Adrenal gland (tissue), 5 donors: ENCODE results near the gene DARS1.

Experiments
- POLR2A ChIP-seq, 2 donors: fragments of 450-650 bp; IDR thresholded peaks; one replicate each; pipeline ENCODE4 v1.6.1; 2017; ENCODE audit warnings: antibody characterized with exemption in 2 of 2, mild to moderate bottlenecking in 2 of 2, moderate library complexity in 1 of 2
- TF ChIP-seq, protein P1 (sequence below), 6 experiments: fragments of 450-650 bp in 4 of 6; fragments of 200-600 bp in 2 of 6; sonication (generic) in 1 of 6; IDR thresholded peaks; 1 replicate in 5 of 6; 2 replicates in 1 of 6; pipeline versions ENCODE4 v1.5.1 to v1.8.0; 2016 to 2021; ENCODE audit warnings: antibody characterized with exemption in 6 of 6, mild to moderate bottlenecking in 2 of 6, moderate library complexity in 1 of 6
- donor health status: DM: no; HTN: no; CAD: no.

- TF ChIP-seq, protein P1, sequence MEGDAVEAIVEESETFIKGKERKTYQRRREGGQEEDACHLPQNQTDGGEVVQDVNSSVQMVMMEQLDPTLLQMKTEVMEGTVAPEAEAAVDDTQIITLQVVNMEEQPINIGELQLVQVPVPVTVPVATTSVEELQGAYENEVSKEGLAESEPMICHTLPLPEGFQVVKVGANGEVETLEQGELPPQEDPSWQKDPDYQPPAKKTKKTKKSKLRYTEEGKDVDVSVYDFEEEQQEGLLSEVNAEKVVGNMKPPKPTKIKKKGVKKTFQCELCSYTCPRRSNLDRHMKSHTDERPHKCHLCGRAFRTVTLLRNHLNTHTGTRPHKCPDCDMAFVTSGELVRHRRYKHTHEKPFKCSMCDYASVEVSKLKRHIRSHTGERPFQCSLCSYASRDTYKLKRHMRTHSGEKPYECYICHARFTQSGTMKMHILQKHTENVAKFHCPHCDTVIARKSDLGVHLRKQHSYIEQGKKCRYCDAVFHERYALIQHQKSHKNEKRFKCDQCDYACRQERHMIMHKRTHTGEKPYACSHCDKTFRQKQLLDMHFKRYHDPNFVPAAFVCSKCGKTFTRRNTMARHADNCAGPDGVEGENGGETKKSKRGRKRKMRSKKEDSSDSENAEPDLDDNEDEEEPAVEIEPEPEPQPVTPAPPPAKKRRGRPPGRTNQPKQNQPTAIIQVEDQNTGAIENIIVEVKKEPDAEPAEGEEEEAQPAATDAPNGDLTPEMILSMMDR (IDR thresholded peaks at IDR 0.05): no peak
- no peak for TF ChIP-seq POLR2A (IDR thresholded peaks at IDR 0.05)
Measured at GRCh38 chr2:136019306-136019705, 33.9 kb upstream of the DARS1 start.
